Measurements from ENCODE around the gene TPD52L1. TPM values are rescaled to one million over a fixed set of nuclear protein-coding genes. Genes with fewer than 3 reads are reported as not detected.

The TPD52L1 gene
- total and polyA plus RNA-seq, 2 of the 13 experiments (the other 11 are each of a cell fraction or from before 2014, with no cell fraction given): 0.49 to 0.53 TPM

DNA sequence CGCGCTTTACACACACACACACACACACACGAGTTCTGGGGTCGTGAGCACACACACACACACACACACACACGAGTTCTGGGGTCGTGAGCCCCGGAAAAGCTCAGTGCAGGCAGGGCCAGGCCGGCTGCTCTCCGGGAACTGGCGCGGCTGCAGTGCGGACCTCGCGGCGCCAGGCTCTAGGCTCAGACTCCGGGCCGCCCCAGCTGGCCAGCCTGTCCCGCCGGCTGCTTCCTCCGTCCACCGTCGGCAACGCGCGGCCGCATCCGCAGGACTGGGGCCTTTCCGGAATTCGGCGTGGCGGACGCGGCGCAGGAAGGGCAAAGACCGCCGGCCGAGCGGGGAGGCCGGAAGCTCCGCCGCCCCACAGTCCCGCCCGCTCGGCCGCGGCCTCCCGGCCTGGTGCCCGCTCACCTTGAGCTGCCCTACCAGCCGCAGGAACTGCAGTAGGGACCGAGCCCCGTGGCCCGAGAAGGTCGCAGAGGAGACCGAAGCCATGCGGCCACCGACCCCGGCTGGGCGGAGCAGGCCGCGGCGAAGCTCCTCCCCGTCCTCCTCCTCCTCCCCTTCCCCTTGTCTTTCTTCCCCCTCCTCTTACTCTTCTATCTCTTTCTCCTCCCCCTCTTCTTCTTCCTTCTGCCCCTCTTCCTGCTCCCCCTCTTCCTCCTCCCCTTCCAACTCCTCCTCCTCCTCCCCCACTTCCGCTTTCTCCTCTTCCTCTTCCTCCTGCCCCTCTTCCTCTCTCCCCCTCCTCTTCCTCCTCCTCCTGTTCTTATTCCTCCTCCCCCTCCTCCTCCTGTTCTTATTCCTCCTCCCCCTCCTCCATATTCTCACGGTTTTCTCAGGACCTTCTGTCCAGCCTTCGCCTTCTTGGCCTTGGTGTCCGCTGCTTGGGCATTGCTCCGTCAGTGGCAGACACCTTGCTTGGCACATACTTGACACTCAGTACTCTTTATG, 148.1 kb downstream of the TPD52L1 start, which contains the start of gene HDDC2 (continued):
- TF ChIP-seq, protein P1, sequence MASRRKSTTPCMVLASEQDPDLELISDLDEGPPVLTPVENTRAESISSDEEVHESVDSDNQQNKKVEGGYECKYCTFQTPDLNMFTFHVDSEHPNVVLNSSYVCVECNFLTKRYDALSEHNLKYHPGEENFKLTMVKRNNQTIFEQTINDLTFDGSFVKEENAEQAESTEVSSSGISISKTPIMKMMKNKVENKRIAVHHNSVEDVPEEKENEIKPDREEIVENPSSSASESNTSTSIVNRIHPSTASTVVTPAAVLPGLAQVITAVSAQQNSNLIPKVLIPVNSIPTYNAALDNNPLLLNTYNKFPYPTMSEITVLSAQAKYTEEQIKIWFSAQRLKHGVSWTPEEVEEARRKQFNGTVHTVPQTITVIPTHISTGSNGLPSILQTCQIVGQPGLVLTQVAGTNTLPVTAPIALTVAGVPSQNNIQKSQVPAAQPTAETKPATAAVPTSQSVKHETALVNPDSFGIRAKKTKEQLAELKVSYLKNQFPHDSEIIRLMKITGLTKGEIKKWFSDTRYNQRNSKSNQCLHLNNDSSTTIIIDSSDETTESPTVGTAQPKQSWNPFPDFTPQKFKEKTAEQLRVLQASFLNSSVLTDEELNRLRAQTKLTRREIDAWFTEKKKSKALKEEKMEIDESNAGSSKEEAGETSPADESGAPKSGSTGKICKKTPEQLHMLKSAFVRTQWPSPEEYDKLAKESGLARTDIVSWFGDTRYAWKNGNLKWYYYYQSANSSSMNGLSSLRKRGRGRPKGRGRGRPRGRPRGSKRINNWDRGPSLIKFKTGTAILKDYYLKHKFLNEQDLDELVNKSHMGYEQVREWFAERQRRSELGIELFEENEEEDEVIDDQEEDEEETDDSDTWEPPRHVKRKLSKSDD (CRISPR knock-in tag; IDR thresholded peaks at IDR 0.05; ENCODE audit: low read depth): peak; percentile 94
- peak; percentile 99 for TF ChIP-seq ZNF543 (CRISPR knock-in tag; IDR thresholded peaks at IDR 0.05)
- 0 out of 2 replicates have a peak, but pooled peaks have one; percentile 3 for TF ChIP-seq BHLHE40 (IDR thresholded peaks at IDR 0.05; ENCODE audit: low read length)
- peak; percentile 97 for TF ChIP-seq SALL1 (CRISPR knock-in tag; IDR thresholded peaks at IDR 0.05)
- no peak; the same call in 1 of the 2 replicates for TF ChIP-seq ZFYVE20 (CRISPR knock-in tag; IDR thresholded peaks at IDR 0.05; ENCODE audit: borderline replicate concordance, low read depth)
- peak; percentile 78; the same call in 1 of the 2 replicates for TF ChIP-seq ZNF205 (CRISPR knock-in tag; IDR thresholded peaks at IDR 0.05)
- TF ChIP-seq EHMT2 (IDR thresholded peaks at IDR 0.05; ENCODE audit: borderline replicate concordance, low read depth, low read length): peak; percentile 60; the same call in 1 of the 2 replicates
- peak; percentile 88; the same call in 1 of the 2 replicates for TF ChIP-seq ZNF670 (CRISPR knock-in tag; IDR thresholded peaks at IDR 0.05; ENCODE audit: borderline replicate concordance)
- TF ChIP-seq MED13 (CRISPR knock-in tag; IDR thresholded peaks at IDR 0.05): peak; percentile 82
- no peak; the same call in 1 of the 2 replicates for TF ChIP-seq STAG1 (CRISPR knock-in tag; IDR thresholded peaks at IDR 0.05)
- TF ChIP-seq, protein P2, sequence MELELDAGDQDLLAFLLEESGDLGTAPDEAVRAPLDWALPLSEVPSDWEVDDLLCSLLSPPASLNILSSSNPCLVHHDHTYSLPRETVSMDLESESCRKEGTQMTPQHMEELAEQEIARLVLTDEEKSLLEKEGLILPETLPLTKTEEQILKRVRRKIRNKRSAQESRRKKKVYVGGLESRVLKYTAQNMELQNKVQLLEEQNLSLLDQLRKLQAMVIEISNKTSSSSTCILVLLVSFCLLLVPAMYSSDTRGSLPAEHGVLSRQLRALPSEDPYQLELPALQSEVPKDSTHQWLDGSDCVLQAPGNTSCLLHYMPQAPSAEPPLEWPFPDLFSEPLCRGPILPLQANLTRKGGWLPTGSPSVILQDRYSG (CRISPR knock-in tag; IDR thresholded peaks at IDR 0.05): peak; percentile 92; the same call in 1 of the 2 replicates
- no peak for TF ChIP-seq ZNF20 (CRISPR knock-in tag; IDR thresholded peaks at IDR 0.05)
- TF ChIP-seq KAT8 (CRISPR knock-in tag; IDR thresholded peaks at IDR 0.05): peak; percentile 88
- TF ChIP-seq ZNF605 (CRISPR knock-in tag; IDR thresholded peaks at IDR 0.05): peak; percentile 53
- peak; percentile 99 for TF ChIP-seq ZNF883 (CRISPR knock-in tag; IDR thresholded peaks at IDR 0.05; ENCODE audit: not compliant biosample characterization)
- TF ChIP-seq ZNF709 (CRISPR knock-in tag; IDR thresholded peaks at IDR 0.05): peak; percentile 99
- TF ChIP-seq, protein P3, sequence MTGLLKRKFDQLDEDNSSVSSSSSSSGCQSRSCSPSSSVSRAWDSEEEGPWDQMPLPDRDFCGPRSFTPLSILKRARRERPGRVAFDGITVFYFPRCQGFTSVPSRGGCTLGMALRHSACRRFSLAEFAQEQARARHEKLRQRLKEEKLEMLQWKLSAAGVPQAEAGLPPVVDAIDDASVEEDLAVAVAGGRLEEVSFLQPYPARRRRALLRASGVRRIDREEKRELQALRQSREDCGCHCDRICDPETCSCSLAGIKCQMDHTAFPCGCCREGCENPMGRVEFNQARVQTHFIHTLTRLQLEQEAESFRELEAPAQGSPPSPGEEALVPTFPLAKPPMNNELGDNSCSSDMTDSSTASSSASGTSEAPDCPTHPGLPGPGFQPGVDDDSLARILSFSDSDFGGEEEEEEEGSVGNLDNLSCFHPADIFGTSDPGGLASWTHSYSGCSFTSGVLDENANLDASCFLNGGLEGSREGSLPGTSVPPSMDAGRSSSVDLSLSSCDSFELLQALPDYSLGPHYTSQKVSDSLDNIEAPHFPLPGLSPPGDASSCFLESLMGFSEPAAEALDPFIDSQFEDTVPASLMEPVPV (CRISPR knock-in tag; IDR thresholded peaks at IDR 0.05): peak; percentile 97
- TF ChIP-seq PHF5A (CRISPR knock-in tag; IDR thresholded peaks at IDR 0.05; ENCODE audit: low read depth, unreplicated experiment): peak; percentile 81
- TF ChIP-seq ZNF607 (CRISPR knock-in tag; IDR thresholded peaks at IDR 0.05; ENCODE audit: borderline replicate concordance): peak; percentile 96
- TF ChIP-seq, protein P4, sequence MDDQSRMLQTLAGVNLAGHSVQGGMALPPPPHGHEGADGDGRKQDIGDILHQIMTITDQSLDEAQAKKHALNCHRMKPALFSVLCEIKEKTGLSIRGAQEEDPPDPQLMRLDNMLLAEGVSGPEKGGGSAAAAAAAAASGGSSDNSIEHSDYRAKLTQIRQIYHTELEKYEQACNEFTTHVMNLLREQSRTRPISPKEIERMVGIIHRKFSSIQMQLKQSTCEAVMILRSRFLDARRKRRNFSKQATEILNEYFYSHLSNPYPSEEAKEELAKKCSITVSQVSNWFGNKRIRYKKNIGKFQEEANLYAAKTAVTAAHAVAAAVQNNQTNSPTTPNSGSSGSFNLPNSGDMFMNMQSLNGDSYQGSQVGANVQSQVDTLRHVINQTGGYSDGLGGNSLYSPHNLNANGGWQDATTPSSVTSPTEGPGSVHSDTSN (CRISPR knock-in tag; IDR thresholded peaks at IDR 0.05; ENCODE audit: borderline replicate concordance): 0 out of 2 replicates have a peak, but pooled peaks have one; percentile 78
- TF ChIP-seq ZNF839 (CRISPR knock-in tag; IDR thresholded peaks at IDR 0.05; ENCODE audit: borderline replicate concordance): peak; percentile 81
- TF ChIP-seq KAT2B (IDR thresholded peaks at IDR 0.05; ENCODE audit: borderline replicate concordance, low read depth, low read length): no peak
- peak; percentile 75; the same call in 1 of the 2 replicates for TF ChIP-seq KDM1A (CRISPR knock-in tag; IDR thresholded peaks at IDR 0.05)
